Measurements from ENCODE around the gene NANOG.
"Not testable (repeated sequence)": the region's sequence is repeated elsewhere in the genome, so short reads cannot be mapped to it uniquely, and the experiment has no call there.

NANOG gene

DNA sequence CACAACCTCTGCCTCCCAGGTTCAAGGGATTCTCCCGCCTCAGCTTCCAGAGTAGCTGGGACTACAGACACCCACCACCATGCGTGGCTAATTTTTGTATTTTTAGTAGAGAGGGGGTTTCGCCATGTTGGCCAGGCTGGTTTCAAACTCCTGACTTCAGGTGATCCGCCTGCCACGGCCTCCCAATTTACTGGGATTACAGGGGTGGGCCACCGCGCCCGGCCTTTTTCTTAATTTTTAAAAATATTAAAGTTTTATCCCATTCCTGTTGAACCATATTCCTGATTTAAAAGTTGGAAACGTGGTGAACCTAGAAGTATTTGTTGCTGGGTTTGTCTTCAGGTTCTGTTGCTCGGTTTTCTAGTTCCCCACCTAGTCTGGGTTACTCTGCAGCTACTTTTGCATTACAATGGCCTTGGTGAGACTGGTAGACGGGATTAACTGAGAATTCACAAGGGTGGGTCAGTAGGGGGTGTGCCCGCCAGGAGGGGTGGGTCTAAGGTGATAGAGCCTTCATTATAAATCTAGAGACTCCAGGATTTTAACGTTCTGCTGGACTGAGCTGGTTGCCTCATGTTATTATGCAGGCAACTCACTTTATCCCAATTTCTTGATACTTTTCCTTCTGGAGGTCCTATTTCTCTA, at the start of gene NANOG:
NANOG (plus strand) TSS at position 519 of the 645 bp plus-strand sequence. CDS start 213 bp downstream, outside the sequence.
- DNase-seq = not testable (repeated sequence)

GRCh38 chr12:7747246-7747645, 42.0 kb upstream of the NANOG start, which contains the start of gene CLEC4C:
Gene CLEC4C (minus strand): TSS chr12:7747375. CDS start chr12:7747348, 27 bp downstream.
- DNase-seq = no peak

DNA sequence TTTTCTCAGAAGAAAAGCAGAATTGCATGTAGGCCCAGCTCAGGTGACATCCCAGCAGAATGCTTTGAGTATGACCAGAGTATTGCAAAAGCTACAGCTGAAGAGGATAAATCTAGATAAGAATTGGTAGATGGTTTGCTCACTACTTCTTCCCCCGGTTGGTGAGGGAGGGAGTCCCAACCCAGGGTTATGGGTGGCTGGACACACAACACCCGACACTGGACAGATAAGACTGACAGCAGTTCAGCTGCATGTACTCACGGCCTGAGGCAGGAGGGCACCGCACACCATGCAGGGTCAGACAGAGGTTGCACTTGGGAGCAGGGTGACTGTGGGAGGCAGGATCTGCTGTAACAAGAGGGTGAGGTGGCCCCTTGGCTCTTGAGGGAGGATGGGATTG, 40.4 kb upstream of the NANOG start:
- no peak for DNase-seq

- DNase-seq = no peak
These were observed 39.8 kb upstream of the NANOG start for GRCh38 chr12:7749442-7749841.

- DNase-seq = no peak
These were observed 38.9 kb upstream of the NANOG start for GRCh38 chr12:7750350-7750749.

- DNase-seq = no peak
These were observed 37.8 kb upstream of the NANOG start for GRCh38 chr12:7751394-7751793.

DNA sequence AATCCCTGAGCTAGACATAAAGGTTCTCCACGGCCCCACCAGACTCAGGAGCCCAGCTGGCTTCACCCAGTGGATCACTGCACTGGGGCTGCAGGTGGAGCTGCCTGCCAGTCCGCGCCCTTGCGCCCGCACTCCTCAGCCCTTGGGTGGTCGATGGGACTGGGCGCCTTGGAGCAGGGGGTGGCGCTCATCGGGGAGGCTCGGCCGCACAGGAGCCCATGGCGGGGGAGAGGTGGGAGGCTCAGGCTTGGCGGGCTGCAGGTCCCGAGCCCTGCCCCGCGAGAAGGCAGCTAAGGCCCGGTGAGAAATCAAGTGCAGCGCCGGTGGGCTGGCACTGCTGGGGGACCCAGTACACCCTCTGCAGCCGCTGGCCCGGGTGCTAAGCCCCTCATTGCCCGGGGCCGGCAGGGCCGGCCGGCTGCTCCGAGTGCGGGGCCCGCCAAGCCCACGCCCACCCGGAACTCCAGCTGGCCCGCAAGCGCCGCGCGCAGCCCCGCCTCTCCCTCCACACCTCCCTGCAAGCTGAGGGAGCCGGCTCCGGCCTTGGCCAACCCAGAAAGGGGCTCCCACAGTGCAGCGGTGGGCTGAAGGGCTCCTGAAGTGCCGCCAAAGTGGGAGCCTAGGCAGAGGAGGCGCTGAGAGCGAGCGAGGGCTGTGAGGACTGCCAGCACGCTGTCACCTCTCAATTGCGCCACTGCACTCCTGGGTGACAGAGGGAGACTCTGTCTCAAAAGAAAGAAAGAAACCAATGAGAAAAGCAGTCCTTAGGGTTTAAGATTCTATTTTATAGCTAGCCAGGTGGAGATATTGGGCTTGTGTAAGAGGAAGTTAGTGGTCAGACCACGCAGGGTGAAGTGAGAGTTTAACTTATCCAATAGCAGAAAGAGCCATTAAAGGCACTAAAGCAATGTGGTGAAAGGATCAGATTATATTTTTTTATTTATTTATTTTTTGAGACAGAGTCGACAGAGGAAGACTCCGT, 37.0 kb upstream of the NANOG start:
- DNase-seq = not testable (repeated sequence)

GRCh38 chr12:7755668-7756067, 33.5 kb upstream of the NANOG start:
- DNase-seq = not testable (repeated sequence)

DNA sequence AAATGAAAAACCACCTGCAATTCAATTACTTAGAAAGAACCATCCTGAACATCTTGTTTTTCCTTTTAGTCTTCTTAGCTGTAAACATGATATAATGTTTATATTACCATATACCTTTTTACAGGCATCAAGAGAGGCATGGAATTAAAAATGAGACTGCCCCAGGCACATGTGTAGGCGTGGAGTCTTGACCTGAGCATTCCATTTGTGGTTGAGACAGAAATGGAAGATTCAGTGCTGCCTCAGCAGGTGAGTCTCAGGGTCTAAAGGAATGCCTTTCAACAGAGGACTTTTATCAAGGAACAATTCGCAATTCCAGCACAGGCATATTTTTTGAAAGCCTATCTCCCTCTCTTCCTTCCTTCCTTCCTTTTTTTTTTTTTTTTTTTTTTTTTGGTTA, 32.2 kb upstream of the NANOG start:
- DNase-seq = no peak

GRCh38 chr12:7758766-7759140, 30.4 kb upstream of the NANOG start:
- no peak for DNase-seq

DNA sequence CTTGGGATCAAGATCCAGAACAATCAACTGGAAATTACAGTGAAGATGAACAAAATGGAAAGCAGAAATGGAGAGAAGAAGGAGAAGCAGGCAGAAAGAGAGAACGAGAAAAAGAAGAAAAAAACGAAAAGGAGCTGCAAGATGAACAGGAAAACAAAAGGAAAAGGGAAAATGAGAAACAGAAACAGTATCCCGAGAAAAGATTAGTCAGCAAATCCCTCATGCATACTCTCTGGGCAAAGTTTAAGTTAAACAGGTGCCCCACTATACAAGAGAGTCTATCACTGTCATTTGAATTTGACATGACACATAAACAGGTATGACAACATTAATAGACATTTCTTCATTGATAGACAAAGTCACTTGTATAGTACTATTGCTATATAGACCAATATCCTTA, 19.2 kb upstream of the NANOG start:
- no peak for DNase-seq

- no peak for DNase-seq
These were observed 7.9 kb upstream of the NANOG start for GRCh38 chr12:7781274-7781673.

- DNase-seq = no peak
These were observed 7.1 kb upstream of the NANOG start for GRCh38 chr12:7782055-7782454.

GRCh38 chr12:7783433-7783832, 5.8 kb upstream of the NANOG start:
- DNase-seq = not testable (repeated sequence)

DNA sequence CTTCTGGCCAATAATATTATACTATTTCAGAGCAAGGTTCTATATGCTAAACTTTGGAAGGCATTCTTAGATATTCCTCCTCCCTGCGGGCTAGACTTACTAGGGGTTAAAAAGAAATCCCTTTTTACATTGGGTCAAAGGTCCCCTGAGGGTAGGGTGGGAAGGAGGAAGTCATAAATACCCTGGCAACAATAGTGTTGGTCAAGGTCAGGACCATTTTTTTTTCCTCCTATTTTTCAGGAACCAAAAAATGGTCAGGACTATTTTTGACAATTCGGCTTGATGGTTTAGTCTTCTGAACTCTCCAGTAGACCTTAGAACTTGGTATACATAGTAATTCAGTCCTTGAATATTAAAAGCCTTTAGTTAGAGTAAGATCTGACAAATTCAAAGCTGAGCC, 4.5 kb upstream of the NANOG start:
- DNase-seq = no peak

GRCh38 chr12:7787574-7788293, 1.5 kb upstream of the NANOG start:
- no peak for DNase-seq

DNA sequence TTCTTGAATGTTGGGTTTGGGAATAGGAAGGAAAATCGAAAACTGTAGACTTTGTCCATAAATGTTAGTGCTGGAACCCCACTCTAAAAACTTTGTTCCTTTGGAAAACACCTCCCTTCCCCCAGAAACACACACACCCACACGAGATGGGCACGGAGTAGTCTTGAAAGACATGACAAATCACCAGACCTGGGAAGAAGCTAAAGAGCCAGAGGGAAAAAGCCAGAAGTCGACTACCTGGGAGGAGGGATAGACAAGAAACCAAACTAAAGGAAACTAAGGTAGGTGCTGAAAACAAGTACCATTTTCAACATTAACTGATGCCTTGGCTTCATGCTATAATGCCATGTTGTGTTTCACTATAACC, 925 bp upstream of the NANOG start:
- DNase-seq = no peak

DNA sequence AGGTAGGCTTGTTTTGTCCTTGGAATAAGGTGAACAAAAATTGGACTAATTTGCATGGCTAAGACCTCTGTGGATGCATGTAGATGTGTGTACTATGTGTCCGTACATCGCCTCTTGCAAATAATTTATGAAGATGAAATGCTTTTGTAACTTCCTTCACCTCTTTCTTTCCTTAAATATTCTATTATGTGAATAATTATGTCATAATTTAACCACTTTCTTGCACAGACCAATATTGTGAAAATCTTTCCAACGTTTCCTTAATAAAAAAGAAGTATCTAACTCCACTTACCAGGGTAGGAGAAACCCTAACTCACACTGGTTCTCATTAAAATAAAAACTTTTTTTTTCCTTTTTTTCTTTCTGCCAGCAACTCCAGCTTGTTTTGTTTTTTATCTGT, 4.0 kb downstream of the NANOG start:
- no peak for DNase-seq

GRCh38 chr12:7797269-7797668, 8.1 kb downstream of the NANOG start:
- not testable (repeated sequence) for DNase-seq

DNA sequence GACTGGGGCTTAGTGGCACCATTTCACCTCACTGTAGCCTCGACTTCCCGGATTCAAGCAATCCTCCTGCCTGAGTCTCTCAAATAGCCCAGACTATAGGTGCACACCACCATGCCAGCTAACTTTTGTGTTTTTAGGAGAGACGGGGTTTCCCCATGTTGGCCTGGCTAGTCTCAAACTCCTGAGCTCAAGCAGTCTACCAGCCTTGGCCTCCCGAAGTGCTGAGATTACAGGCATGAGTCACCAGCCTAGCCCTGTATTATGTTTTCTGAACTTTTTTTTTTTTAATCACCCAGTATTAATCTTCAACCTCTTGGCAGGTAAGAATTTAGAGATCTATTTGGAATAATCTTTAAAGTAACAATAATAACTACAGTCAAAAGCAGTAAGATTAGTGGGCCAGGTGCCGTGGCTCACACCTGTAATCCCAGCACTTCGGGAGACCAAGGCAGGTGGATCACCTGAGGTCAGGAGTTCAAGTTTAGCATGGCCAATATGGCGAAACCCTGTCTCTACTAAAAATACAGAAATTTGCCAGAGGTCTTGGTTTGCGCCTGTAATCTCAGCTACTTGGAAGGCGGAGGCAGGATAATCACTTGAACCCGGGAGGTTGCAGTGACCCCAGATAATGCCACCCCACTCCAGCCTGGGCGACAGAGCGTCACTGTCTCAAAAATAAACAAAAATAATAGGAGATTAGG, 8.6 kb downstream of the NANOG start:
- DNase-seq = no peak

DNA sequence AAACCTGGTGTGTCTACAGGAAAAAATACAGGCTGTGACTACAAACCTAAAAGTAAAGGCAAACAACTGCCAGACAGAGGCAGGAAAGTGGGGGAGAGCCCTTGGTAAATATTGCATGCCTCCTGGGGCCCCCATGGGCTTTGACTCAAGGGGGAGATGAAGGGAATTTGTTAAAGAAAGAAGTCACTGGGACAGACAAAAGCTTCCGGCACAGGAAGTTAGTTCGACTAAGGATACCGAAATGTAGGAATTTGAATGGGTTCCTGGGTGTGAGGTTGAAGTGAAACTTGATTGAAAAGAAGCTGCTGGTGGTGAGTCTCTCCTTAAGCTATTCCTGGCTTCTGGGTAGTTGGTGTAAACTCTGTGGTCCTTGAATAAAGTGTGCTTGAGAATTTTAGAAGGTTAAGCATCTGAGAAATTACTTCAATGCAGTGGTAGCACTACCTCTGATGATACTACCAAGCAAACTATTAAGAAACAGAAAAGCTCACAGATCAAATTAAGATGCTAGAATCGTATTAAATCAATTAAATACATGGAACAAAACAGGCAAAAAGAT, 9.6 kb downstream of the NANOG start:
- DNase-seq = not testable (repeated sequence)

DNA sequence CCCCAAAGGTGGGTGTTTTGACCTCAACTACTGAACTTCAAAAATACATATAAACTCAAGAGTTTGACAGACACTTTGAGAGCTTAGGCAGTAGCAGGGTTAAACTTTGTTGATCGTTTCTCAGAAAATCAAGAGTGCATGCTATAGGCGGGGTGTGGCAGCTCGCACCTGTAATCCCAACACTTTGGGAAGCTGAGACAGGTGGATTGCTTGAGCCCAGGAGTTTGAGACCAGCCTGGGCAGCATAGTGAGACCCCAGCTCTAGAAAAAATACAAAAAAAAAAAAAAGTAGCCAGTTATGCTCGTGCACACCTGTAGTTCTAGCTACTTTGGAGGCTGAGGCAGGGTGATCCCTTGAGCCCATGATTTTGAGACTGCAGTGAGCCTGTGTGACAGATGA, 12.3 kb downstream of the NANOG start:
- no peak for DNase-seq
